ENCODE measurements around the gene LNPK.

The LNPK gene

DNA sequence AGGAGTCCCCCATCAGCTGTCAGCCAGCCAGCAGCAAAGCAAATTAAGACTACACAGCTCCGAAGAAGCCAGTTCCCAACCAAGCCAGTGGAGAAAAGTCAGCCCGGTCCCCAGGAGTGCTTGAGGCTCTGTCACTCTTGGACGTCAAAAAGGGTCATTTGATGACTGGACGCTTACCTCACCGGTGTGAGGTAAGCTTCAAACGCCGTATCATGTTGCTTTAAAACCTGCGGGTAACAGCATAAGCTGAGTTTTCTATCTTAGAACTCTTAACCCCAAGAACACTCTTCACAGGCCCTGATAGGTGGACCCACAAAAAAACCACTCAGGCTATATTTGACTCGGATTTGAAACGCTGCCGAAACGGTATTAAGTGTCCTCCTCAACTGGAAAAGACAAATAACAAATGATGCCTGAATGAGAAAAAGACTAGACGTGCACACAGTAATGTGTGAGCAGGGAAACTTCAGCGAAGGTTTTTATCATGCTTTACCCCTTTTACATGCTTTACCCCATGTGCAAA is 682 bp upstream of the LNPK start:
- Histone ChIP-seq H2AFZ (ENCODE audit: low read depth, low read length) (peak overlapping the region; percentile 95), H3K4me1 (ENCODE audit: insufficient read depth, low read length) (peaks cover 43% of the 10 kb centered on the region), H3K9me3 (ENCODE audit: insufficient read depth, low read length, severe bottlenecking) (no peaks in the 10 kb centered on the region), H3K27me3 (ENCODE audit: insufficient read depth, low read length, poor library complexity) (no peaks in the 10 kb centered on the region), H3K27ac (ENCODE audit: low read length) (peak overlapping the region; percentile 77), H3K4me3 (ENCODE audit: low read depth in 1 of 2, low read length in 2 of 2) (peak overlapping the region; percentile 85 to 93; a peak in 3 of 4 replicates), H3K79me2 (ENCODE audit: insufficient read depth, low read length) (peaks cover 47% of the 10 kb centered on the region), H3K36me3 (ENCODE audit: insufficient read depth, low read length) (no peaks in the 10 kb centered on the region; the same call in 1 of the 2 replicates), H3K9ac (ENCODE audit: low read depth, low read length) (peak overlapping the region; percentile 84), H3K4me2 (ENCODE audit: insufficient read depth, low read length) (peak overlapping the region; percentile 75), H4K20me1 (ENCODE audit: insufficient read depth, low read length) (peaks cover 12% of the 10 kb centered on the region; the same call in 1 of the 2 replicates)
- TF ChIP-seq EZH2 (IDR thresholded peaks at IDR 0.05; ENCODE audit: borderline replicate concordance, low read depth, low read length, severe bottlenecking) (no peak), CTCF (IDR thresholded peaks at IDR 0.05; ENCODE audit: borderline replicate concordance, extremely low read depth, low read length, poor library complexity, severe bottlenecking) (no peak)
- ATAC-seq (ENCODE audit: insufficient read depth, low read depth), result no peak
- no peak for DNase-seq

DNA sequence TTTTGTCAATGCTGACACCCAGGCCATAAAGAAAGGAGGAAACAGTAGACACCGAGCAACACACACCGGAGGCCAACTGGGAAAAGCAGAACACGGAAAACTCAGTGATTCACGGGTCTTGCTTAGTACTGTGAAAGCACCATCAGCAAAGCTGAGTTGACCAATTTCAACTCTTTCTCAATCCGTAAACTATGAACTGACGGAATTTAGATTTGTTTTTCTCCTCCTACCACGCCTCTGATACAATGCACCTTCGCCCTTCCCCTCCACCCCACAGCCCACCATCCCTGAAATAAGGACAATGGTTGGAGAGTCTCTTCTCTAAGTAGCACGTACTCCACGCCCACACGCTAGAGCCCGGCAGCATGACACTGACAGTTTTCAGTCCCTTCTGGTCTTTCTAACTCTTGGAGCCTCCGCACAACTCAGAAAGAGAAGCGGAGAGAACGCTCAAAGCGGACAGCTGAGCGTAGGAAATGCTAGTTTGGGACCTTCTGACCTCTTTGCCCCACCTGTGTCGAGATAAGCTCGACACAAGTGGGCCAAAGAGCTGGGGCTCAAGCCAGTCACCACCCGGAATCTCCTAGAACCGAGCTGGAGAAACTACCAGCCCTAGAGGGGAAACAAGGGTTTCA is 669 bp downstream of the LNPK start:
- H3K79me2 ChIP-seq (ENCODE audit: insufficient read depth, low read length), result peaks cover 60% of the 10 kb centered on the region
- peak overlapping the region; percentile 84 for H3K27ac ChIP-seq (ENCODE audit: low read length)
- peak overlapping the region; percentile 75 for H3K4me2 ChIP-seq (ENCODE audit: insufficient read depth, low read length)
- H4K20me1 ChIP-seq (ENCODE audit: insufficient read depth, low read length), result peaks cover 17% of the 10 kb centered on the region; the same call in 1 of the 2 replicates
- no peaks in the 10 kb centered on the region; the same call in 1 of the 2 replicates for H3K36me3 ChIP-seq (ENCODE audit: insufficient read depth, low read length)
- peak overlapping the region; percentile 85 to 93 for H3K4me3 ChIP-seq (ENCODE audit: low read depth in 1 of 2, low read length in 2 of 2)
- TF ChIP-seq CTCF (IDR thresholded peaks at IDR 0.05; ENCODE audit: borderline replicate concordance, extremely low read depth, low read length, poor library complexity, severe bottlenecking), result no peak
- TF ChIP-seq EZH2 (IDR thresholded peaks at IDR 0.05; ENCODE audit: borderline replicate concordance, low read depth, low read length, severe bottlenecking), result no peak
- ATAC-seq (ENCODE audit: insufficient read depth, low read depth) (peak; percentile 62), DNase-seq (peak; percentile 59)
- peak overlapping the region; percentile 84 for H3K9ac ChIP-seq (ENCODE audit: low read depth, low read length)
- H3K4me1 ChIP-seq (ENCODE audit: insufficient read depth, low read length), result peaks cover 43% of the 10 kb centered on the region
- no peaks in the 10 kb centered on the region for H3K27me3 ChIP-seq (ENCODE audit: insufficient read depth, low read length, poor library complexity)
- H3K9me3 ChIP-seq (ENCODE audit: insufficient read depth, low read length, severe bottlenecking), result no peaks in the 10 kb centered on the region
- H2AFZ ChIP-seq (ENCODE audit: low read depth, low read length), result peak overlapping the region; percentile 84

- ATAC-seq (ENCODE audit: insufficient read depth, low read depth) (no peak), DNase-seq (no peak)
- H3K4me2 ChIP-seq (ENCODE audit: insufficient read depth, low read length), result peak overlapping the region; percentile 75; the same call in 1 of the 2 replicates
- no peaks in the 10 kb centered on the region for H3K9me3 ChIP-seq (ENCODE audit: insufficient read depth, low read length, severe bottlenecking)
- H3K27ac ChIP-seq (ENCODE audit: low read length), result no peak overlapping the region
- peaks cover 41% of the 10 kb centered on the region for H3K4me1 ChIP-seq (ENCODE audit: insufficient read depth, low read length)
- peaks cover 79% of the 10 kb centered on the region for H3K79me2 ChIP-seq (ENCODE audit: insufficient read depth, low read length)
- no peaks in the 10 kb centered on the region for H3K27me3 ChIP-seq (ENCODE audit: insufficient read depth, low read length, poor library complexity)
- no peak overlapping the region for H3K9ac ChIP-seq (ENCODE audit: low read depth, low read length)
- H2AFZ ChIP-seq (ENCODE audit: low read depth, low read length), result no peak overlapping the region
- H4K20me1 ChIP-seq (ENCODE audit: insufficient read depth, low read length), result peaks cover 17% of the 10 kb centered on the region; the same call in 1 of the 2 replicates
- no peaks in the 10 kb centered on the region; the same call in 1 of the 2 replicates for H3K36me3 ChIP-seq (ENCODE audit: insufficient read depth, low read length)
- H3K4me3 ChIP-seq (ENCODE audit: low read depth in 1 of 2, low read length in 2 of 2), result no peak overlapping the region
- TF ChIP-seq CTCF (IDR thresholded peaks at IDR 0.05; ENCODE audit: borderline replicate concordance, extremely low read depth, low read length, poor library complexity, severe bottlenecking) (no peak), EZH2 (IDR thresholded peaks at IDR 0.05; ENCODE audit: borderline replicate concordance, low read depth, low read length, severe bottlenecking) (no peak)
These were observed 2.7 kb downstream of the LNPK start for GRCh38 chr2:175999283-175999819.

Data from DND-41 (cell line).